GM06990 (cell line): Measurements from ENCODE around the gene TEX53.

Experiments used
- DNase-seq: peaks from one replicate; pipeline ENCODE4 v3.0.0-alpha.2; 2011; ENCODE audit not compliant: insufficient read length; ENCODE audit errors: extremely low read depth
- H3K27me3 ChIP-seq: replicated peaks from 2 replicates; pipeline ENCODE4 v1.6.0; 2011; ENCODE audit warnings: low read length; ENCODE audit not compliant: control insufficient read depth, insufficient read depth
- H3K36me3 ChIP-seq: 2 replicates; pipeline ENCODE4 v1.5.1; 2011; ENCODE audit warnings: low read length; ENCODE audit not compliant: control insufficient read depth, insufficient read depth
- H3K4me3 ChIP-seq: replicated peaks from 2 replicates; pipeline ENCODE4 v1.5.1; 2011; ENCODE audit warnings: low read depth, mild to moderate bottlenecking, control low read depth, low read length
- CTCF ChIP-seq: IDR thresholded peaks from 2 replicates; pipeline ENCODE4 v1.5.1; 2011; ENCODE audit warnings: low read length, control low read depth, mild to moderate bottlenecking, inconsistent platforms; ENCODE audit not compliant: insufficient read depth, poor library complexity, severe bottlenecking

TEX53 gene

DNA sequence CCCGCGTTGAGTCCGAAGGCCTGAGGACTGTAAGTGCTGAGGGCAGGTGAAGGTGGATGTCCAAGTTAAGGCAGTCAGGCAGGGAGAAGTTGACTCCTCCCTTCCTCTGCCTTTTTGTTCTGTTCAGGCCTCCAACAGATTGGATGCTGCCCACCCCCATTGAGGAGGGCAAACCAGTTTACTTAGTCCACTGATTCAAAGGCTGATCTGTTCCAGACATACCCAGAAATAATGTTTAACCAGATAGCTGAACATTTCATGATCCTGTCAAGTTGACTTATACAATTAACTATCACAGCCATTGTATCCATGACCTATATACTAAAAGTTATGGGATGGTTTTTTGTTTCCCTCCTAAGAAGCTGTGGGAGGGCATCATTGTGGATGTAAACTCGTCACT is 32.7 kb upstream of the TEX53 start:
- Histone ChIP-seq H3K4me3 (no peak overlapping the region), H3K36me3 (no peaks in the 10 kb centered on the region), H3K27me3 (peaks cover 4% of the 10 kb centered on the region)
- DNase-seq, result no peak
- TF ChIP-seq CTCF, result no peak

DNA sequence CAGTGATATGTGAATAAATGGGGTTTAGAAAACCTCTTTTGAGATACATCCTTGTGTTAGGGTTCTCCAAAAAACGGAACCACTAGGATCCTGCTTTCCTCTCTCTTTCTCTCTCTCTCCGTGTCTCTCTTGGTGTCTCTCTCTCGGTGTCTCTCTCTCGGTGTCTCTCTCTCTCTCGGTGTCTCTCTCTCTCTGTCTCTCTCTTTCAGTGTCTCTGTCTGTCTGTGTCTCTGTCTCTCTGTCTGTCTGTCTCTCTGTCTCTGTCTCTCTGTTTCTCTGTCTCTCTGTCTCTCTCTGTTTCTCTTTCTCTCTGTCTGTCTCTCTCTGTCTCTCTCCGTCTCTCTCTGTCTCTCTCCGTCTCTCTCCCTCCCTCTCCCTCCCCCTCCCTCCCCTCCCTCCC is 32.2 kb upstream of the TEX53 start:
- no peaks in the 10 kb centered on the region for H3K36me3 ChIP-seq
- peaks cover 4% of the 10 kb centered on the region for H3K27me3 ChIP-seq
- no peak for TF ChIP-seq CTCF
- no peak overlapping the region for H3K4me3 ChIP-seq
- DNase-seq, result no peak

GRCh38 chr9:114688909-114689610 is 31.5 kb upstream of the TEX53 start:
- DNase-seq, result no peak
- no peak for TF ChIP-seq CTCF
- Histone ChIP-seq H3K36me3 (no peaks in the 10 kb centered on the region), H3K27me3 (peaks cover 4% of the 10 kb centered on the region), H3K4me3 (no peak overlapping the region)

- no peak for TF ChIP-seq CTCF
- peaks cover 1% of the 10 kb centered on the region for H3K27me3 ChIP-seq
- no peaks in the 10 kb centered on the region for H3K36me3 ChIP-seq
- no peak for DNase-seq
- no peak overlapping the region for H3K4me3 ChIP-seq
Observed at GRCh38 chr9:114688379-114688778, 30.8 kb upstream of the TEX53 start.

GRCh38 chr9:114687034-114687433 is 29.4 kb upstream of the TEX53 start:
- Histone ChIP-seq H3K36me3 (no peaks in the 10 kb centered on the region), H3K4me3 (no peak overlapping the region), H3K27me3 (peaks cover 1% of the 10 kb centered on the region; the same call in 1 of the 2 replicates)
- no peak for TF ChIP-seq CTCF
- no peak for DNase-seq

DNA sequence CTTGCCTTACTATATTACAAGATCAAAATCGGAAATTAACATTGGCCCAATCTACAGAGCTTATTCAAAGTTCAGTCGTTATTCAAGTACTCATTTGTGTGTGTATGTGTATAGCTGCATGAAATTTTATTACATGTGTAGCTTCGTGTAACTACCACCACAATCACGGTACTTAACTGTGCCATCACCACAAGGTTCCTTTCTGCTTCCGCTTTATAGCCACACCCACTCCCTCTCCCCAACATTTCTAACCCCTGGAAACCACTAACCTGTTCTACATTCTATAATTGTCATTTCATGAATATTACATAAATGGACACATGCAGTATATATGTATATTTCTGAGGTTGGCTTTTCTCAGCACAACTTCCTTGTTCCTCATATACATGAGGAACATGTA is 28.3 kb upstream of the TEX53 start:
- DNase-seq, result no peak
- no peak for TF ChIP-seq CTCF
- Histone ChIP-seq H3K36me3 (no peaks in the 10 kb centered on the region), H3K27me3 (peaks cover 2% of the 10 kb centered on the region; the same call in 1 of the 2 replicates), H3K4me3 (no peak overlapping the region)
